Measurements from ENCODE around the gene NOP9.

Gene NOP9

DNA sequence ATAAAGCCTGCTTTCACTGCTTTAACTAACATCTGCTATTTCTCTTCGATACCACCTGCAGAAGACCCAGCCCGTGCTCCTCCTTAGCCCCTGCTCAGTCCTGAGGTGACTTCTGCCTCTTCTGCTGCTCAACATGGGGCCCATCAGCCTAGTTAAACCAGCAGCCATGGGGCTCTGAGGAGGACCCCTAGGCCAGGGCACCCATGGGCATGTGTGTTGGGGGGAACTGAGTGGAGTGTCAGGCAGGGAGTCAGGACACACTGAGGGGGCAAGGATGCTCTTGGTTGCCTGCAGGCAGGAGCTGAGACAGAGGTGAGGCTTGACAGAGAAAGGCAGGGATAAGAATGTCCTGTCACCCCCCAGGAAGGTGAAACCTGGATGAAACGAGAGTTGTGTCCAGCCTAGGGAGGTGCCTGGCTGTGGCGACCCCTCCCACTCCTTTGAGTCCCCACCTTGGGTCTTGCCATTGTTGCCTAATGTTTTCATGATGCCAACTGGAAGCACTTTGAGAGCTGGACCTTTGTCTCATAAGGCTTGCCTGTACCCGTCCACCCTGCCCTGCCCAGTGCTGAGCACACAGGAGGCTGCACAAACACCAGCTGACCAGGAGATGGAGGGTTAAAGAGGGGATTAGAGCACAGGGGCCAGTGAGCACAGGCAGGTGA lies 15.7 kb upstream of the NOP9 start:
- no peak for DNase-seq

DNA sequence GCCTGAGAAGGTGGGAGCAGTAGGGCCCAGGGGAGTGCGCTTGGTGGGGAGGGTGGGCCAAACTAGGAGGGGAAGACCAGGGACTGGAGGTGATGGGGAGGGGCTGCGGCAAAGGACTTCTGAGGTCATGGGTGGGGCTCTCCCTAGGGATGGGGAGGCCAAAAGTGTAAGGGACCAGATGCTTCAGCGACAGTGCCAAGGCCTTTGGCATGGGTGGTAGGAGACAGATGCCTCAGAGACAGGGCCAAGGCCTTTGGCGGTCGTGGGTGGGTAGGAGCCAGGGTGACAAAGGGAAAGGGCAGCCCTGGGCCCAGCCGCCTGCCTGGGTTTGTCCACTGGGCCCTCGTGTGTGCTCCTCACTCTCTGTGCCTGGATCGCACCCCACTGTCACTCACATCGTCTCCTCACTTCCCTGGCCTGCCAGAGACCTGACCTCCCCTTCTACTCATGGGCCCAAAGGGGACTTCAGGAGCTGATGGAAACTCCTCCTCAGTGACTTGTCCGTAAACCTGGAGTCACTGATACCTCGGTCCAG lies 15.1 kb upstream of the NOP9 start:
- no peak for DNase-seq

DNA sequence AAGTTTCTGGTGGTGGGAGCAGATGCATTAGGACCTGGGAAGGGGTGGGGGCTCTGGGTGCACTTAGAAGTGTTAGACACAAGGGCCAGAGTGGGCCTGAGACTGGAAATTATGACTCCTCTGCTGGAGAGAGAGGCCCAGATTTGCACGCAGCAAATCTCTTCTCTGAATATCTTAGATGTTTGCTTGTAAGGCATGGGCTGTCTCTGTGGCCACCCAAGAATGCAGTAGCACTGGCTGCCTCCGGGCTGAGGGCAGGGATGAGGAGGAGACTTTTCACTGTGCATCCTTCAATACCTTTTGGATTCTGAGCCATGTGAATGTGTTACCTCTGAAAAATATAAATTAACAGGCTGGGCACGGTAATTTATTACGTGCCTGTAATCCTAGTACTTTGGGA lies 14.3 kb upstream of the NOP9 start:
- no peak for DNase-seq

DNA sequence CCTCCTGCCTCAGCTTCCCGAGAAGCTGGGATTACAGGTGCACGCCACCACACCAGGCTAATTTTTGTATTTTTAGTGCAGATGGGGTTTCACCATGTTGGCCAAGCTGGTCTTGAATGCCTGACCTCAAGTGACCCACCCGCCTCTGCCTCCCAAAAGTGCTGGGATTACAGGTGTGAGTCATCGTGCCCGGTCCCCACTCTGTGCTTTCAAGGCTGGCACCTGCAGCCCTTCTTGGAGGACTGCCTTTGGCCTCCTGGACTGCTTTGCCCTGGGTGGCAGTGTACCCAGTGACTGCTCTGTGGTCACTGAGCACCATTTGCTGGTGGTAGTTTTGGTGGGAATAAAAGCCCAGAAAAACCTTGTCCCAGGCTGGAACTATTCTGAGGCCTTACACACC lies 12.7 kb upstream of the NOP9 start:
- DNase-seq = no peak

DNA sequence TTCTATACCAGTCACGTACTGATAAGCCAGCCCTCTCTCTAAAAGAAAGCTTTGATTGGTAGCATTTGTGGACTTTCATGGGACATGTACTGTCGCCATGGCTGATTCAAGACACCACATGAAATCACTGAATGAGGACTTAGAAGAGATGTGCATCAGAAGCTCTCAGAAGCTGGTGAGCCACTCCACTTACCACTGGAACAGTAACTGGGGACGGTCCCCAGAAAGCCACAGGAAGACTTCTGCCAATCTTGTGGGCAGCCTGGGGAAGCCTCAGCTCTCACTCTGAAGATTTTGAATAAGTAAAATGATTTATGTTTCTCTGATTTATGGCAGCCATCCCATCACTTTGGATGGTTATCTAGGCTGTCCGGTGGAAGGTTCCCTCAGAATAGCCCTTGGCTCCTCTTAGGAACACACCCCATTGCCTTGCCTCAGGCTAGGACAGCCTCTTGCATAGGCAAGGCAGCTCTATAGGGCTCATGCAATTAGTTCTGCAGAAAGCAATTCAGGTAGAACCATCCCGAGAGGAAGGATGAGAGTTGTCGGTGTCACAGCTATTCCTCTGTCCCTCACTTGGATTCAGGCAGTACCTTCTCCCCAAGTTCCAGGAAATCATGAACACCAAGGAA lies 9.9 kb upstream of the NOP9 start:
- no peak for DNase-seq

DNA sequence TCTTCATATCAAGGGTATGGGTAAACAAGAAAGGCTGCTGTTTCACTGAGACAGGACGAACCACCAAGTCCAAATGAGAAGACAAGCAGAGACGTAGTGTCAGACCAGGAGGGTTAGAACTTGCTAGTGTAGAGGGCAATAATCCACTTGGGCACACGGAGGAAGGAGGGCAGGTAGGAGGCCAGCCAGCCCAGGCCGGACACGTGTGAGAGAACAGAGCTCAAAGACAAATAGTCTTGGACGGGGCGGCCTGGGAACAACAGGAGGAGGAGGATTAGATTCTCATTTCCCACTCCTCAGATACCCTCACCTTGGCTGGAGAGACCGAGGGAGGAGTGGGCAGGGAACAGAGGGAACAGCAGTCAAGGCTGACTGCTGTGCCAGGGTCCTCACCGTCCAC lies 8.9 kb upstream of the NOP9 start:
- no peak for DNase-seq

DNA sequence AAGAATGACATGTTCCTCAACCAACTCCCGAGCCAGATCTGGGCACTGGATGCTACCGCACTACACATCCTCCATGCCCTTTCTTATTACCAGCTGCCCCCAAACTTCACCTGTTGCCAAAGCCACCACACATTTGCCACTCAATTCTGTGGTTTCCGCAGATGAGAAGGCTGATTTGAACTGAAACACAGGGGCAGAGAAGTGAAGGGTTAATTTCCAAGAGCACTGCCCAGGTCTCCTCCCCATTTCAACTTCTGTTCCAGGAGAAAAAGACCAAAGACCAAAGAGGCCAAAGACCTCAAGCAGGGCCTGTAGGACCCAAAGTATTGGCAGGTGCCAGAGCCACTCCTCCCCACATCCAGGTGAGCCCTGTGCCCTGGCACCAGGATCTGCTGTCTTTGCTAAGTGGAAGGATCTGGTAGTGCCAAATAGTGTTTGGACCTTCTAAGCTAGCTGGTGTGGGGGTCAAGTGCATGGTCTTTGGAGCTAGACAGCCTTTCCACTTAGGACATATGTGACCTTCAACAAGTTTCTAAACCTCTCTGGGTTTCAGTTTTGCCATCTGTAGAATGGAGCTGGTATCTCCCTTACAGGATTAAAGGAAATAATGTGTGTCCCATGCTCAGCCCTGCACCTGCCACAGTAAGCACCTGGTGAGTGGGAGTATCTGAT lies 8.1 kb upstream of the NOP9 start:
- DNase-seq = no peak

DNA sequence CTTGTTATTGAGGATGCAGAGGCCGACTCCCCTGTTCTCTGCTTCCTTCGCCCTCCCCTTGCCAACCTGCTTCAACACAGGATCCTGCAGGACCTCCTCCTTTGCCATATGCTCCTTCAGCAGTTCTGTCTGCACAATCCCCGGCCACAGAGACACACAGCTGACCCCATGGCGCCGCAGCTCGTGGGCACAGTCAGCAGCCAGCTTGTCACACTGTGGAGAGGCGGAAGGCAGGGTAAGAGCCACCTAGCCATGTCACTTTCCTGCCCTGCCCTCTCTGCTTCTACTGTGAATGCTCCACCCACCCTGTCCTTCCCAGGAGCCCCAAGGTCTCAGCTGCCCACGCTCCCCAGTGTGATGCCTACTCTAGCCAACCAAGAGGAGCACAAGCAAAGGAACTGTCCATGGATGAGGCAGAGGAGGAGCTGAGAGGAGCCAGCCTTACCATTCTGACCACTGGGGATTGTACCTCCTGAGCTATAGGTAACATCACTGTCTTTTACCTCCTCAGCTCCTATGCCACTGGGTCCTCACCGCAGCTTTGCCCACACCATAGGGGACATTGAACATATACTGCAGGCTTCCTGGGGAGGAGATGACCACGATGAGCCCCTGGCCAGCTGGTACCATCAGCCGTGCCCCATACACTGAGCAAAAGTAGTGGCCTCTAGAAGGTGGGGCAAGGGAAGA lies 7.4 kb upstream of the NOP9 start:
- no peak for DNase-seq

DNA sequence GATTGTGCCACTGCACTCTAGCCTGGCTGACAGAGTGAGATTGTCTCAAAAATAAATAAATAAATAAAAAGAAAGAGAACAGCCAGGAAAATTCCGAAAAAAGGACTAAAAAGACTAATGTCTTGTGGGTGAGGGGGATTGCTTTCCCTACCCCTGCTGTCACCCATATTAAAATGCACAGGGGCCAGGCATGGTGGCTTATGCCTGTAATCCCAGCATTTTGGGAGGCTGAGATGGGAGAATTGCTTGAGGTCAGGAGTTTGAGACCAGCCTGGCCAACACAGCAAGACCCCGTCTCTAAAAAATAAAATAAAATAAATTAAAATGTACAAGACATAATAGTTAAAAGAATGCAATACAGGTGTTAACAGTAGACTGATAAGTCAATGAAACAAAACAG lies 6.1 kb upstream of the NOP9 start:
- DNase-seq = no peak

DNA sequence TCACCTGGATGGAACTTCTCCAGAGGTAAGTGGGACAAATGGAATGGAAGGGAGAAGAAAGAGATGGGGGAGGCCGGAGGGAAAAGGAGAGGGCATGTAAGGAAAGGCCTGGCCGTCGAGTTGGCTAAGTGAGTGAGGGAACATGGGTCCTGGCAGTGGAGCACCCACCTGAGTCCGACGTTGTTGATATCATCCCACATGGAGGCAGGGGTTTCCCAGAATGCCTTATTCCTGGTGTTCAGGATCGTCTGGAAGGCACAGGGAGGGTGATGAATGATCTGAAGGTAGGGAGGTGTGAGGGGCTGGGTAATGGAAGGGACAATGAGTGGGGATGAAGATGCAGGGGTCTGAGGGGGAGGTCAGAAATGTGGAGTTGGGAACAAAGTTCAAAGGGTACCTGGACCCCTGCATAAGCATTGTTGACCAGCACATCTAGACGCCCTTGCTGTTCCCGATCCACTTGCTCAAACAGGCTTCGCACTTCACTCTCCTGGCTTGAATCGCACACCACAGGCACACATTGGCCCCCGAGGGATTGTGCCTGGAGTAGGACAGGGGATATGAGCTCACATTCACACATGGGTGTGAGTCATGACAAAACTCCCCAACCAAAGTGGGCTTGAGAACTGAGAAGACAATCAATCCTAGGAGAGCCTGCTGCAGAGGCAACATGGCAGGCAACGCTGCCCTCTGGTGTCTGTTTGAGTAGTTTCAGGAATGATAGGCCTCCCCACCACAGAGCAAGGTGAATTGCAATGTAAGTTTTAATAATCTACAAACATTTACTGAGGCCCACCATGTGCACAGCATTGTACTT lies 3.1 kb upstream of the NOP9 start:
- peak; percentile 72 for DNase-seq

DNA sequence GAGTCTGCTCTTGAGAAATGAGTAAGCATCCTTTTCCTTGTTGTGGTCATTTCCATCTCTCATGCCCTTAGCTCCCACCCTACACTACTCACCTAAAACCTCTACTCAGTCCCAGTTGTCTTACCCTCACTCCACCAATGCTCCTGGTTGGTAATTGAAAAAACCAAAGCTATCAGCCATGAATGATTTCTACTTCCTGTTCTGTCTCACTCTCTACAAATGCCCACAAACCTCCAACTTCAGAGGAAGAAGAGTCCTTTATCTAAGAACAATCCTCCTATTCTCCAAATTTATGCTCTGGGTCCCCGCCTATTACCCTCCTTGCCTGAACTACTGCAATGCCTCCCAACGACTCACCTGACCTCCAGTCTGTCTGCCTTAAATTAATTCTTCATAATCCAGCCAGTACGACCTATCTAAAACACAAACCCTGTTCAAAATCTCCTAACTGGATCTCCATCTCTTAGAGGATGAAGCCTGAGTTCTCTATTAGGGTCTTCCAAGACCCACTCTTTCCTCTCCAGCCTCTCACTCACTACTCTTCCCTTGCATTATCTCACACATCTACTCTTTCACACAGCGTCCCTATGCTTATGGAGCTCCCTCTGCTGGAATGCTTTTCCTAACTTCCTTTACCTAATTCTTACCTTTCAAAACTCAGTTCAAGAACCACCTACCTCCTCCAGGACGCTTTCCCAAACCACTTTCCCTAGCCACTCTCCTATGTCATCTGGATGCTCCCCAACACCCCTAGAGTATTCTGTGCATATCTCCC lies 2.3 kb upstream of the NOP9 start:
- peak; percentile 76 for DNase-seq

DNA sequence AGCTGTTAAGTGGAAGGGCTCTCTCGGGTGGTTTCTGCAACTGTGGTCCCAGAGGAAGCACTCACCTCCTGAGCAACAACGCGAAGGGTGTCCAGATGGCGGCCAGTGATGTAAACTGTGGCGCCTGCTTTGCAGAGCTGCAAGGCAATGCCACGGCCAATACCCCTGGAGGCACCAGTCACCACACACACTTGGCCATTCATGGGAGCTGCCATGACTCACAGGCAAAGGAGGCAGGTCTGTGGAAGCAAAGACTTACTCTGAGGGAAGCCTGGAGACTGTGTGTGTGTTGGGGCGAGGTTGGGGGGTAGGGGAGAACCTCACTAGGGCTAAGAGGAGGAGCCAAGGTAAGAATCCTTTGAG lies 777 bp upstream of the NOP9 start:
- peak; percentile 67 for DNase-seq

DNA sequence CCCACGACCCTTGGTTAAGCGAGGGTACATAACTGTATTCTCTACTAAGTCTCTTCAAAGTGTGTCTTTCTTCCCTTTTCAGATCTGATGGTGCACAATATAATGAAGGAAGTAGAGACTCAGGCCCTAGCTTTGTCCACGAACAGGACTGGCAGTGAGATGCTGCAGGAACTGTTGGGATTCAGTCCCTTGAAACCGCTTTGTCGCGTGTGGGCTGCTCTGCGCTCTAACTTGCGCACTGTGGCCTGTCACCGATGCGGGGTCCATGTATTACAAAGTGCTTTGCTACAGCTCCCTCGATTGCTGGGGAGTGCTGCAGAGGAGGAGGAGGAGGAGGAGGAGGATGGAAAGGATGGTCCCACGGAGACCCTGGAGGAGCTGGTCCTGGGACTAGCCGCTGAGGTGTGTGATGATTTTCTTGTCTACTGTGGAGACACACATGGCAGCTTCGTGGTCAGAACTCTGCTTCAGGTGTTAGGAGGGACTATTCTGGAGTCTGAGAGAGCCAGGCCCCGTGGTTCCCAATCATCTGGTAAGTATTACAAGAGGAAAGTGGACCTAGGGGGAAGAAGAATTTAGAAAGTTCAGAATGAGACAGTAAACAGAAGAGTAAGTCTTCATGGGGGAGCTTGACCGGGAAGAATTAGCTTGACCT lies 803 bp downstream of the NOP9 start:
- no peak for DNase-seq

DNA sequence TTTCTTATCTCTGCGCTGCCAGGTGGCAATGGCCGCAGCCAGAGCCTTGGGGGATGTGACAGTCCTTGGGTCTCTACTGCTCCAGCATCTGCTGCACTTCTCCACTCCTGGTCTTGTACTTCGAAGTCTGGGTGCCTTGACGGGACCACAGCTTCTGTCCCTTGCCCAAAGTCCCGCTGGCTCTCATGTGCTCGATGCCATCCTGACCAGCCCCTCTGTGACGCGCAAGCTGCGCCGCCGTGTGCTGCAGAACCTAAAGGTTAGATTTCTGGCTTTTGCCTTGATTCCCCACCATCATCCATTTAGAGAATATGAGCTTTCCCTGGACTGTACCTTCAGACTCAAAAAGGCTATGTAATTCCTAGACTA lies 4.4 kb downstream of the NOP9 start:
- no peak for DNase-seq

DNA sequence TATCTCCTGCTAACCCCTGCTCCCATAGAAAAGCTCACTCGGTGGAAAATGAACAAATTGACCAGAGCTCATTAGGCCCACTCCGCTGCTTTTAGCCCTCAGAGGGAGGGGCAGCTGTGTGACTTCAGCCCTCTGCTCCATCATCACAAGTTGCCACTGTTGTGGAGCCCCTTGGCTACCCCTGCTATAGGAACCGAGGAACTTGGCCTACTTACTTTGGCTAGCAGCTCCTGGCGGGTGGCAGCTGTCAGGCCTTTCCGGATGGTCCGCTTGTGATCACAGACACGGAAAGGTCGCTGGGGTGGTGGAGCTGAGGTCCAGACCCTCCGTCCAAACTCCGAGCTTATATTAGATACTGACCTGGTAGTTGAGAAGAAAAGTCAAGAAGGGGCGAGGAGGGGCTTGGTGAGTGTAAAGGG lies 7.5 kb downstream of the NOP9 start:
- no peak for DNase-seq

DNA sequence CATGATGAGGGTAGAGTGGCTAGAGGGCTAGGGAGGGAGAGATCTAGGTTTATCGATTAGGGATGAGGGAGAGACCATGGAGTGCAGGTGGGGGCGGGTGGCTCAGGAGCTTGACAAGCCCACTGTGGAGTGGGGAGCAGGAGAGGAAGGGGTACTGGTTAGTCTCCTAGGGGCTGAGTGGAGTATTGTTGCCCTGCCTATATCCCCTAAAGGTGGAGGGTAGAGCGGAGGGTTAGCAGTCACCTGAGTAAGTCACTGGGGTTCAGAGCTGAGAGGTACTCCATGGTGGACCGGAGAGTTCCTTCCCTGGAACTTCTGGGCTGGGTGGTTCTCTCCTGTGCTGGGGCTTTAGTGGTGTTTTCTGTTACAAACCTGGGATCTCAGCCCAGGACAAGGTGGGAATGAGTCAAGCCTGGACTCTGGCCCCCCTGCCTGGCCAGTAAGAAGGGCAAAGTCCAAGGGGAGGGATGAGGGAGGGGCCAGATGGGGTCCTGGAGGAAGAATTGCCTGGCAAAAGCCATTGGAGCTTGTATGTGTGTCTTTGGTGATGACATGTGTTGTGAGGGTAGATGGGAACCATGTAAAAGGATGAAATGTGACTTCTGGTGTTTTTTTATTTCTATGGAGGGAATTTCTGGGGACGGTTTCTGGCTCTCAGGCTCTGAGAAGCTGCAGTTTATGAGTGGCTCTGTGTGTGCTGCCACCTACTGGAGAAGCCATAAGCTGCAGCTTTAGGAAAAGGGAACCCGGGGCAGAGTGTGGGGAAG lies 8.1 kb downstream of the NOP9 start, which contains the start of gene CIDEB:
Gene CIDEB, minus strand, starts transcription at position 403 of the 767 bp plus-strand sequence. Its CDS starts 119 bp downstream, at position 284.
- DNase-seq = peak; percentile 62

DNA sequence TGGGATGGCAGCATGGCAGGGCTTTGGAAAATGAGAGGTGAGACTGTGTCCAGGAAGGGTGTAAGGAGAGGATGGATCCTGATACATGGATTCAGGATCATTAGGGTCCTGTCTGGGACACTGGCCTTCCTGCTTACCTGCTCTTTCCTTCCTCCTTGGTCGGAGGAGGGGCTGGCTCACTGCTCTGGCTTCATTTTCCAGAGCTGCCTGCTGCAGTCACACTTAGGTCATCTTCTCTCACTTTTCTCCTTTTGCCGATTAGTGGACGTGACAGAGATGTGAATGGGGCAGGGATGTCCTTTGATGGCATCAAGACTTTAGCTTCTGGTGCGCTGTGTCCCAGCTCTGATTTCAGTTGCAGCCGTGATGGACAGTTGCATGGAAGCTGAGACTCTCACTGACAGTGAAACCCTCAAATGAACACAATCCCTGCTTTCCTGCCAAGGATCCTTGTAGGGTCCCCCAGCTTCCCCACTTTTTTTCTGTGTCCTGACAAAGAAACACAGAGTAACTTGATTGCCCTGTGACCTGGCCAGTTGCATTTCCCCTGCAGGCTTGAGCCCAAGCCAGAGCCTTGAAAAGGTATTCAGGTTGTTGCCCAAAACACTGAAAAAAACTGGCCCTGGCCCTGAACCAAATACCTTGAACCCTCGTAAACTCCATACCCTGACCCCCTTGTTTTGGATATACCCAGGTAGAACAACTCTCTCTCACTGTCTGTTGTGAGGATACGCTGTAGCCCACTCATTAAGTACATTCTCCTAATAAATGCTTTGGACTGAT lies 8.9 kb downstream of the NOP9 start:
- no peak for DNase-seq

DNA sequence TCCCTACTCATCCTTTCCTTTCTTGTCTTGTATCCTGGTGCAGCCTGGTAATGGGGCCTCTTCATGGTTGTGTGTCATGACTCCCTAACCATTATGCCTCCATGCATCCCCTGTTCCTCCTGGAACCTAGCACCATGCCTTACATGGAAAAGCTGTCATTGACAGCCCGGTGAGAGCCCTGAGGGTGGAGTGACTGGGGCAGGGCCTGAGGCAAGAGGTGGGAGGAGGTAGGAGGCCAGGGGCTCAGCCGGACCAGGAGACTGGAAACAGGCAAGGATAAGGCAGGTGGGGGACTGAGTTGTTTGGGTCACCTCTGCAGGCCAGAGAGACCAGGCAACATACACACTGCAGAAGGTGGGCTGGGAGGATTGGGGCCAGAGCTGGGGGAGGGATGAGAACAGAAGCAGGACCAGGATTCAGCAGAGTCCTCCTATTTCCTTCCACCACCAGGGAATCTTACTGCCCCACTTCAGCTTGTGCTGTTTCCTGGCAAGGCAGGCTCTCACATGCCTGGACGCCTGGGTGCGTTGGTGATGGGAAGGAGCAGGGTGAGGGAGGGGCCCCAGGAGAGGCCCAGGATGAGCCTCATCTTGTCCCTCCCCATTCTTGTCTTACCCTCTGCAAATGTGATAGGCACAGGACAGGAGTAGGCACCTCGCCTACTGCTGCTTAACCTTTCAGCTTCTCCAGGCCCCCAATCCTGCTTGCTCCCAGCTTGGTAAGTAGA lies 10.1 kb downstream of the NOP9 start, which contains the start of gene LTB4R2:
Gene LTB4R2, plus strand, starts transcription at position 603 of the 727 bp plus-strand sequence. CDS start 525 bp downstream, outside the sequence.
- peak; percentile 46 for DNase-seq

DNA sequence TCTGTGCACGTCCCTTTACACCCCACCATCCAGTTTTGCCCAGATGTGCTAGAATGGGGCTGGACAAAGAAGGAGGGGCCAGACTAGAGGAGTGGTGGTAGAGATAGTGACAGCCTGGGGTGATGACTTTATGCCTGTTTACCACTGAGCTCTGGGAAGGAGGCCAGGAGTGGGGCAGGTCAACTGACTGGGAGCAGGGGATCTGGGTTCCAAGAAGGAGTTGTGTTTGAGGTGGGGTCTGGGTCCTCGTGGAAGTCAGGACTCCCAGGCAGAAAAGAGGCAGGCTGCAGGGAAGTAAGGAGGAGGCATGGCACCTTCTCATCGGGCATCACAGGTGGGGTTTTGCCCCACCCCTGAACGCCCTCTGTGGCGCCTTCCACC lies 10.6 kb downstream of the NOP9 start:
- DNase-seq = peak; percentile 76
